Keratinocyte (primary cell): ENCODE results near the gene ACTN2.

Source experiments
- CTCF ChIP-seq, 3 experiments: IDR thresholded peaks in 1 of 3; conservative IDR thresholded peaks in 1 of 3; optimal IDR thresholded peaks in 1 of 3; 2 replicates in 2 of 3; 3 replicates in 1 of 3; pipeline versions ENCODE3 to v1.5.1; 2011; ENCODE audit warnings: low read length in 3 of 3, mild to moderate bottlenecking in 3 of 3, moderate library complexity in 2 of 3, control low read depth in 1 of 3, inconsistent platforms in 1 of 3; ENCODE audit not compliant: insufficient read depth in 2 of 3; ENCODE audit errors: extremely low read depth in 1 of 3
- EZH2 ChIP-seq: IDR thresholded peaks from one replicate; pipeline ENCODE4 v1.6.1; 2012; ENCODE audit warnings: inconsistent platforms, mild to moderate bottlenecking, low read length, moderate library complexity

GRCh38 chr1:236699366-236699765 is 13.1 kb downstream of the ACTN2 start:
- TF ChIP-seq EZH2 = no peak
- no peak for TF ChIP-seq CTCF (optimal IDR thresholded peaks at IDR 0.05 in 1 of 3, IDR thresholded peaks at IDR 0.05 in 1 of 3, conservative IDR thresholded peaks at IDR 0.05 in 1 of 3; ENCODE audit: extremely low read depth in 1 of 3, insufficient read depth in 2 of 3, low read length in 3 of 3)
